Smooth muscle cell (in vitro differentiated cells): ENCODE results near the gene RHOV. TPM values are rescaled to one million over a fixed set of nuclear protein-coding genes. Genes with fewer than 3 reads are reported as not detected.

Experiments used
- DNase-seq: peaks from one replicate; lab custom pipeline; 2025; ENCODE audit not compliant: unreplicated experiment; lab: John Stamatoyannopoulos, UW
- H2AFZ ChIP-seq: fragments of 200-600 bp; sonication (generic); 2 replicates; pipeline ENCODE4 v1.6.0; 2016; ENCODE audit warnings: antibody characterized with exemption, low read depth, mild to moderate bottlenecking
- H3F3A ChIP-seq: fragments of 200-600 bp; sonication (generic); 2 replicates; pipeline ENCODE4 v1.6.0; 2017; ENCODE audit warnings: antibody characterized with exemption, low read depth
- H3K27ac ChIP-seq: fragments of 200-600 bp; sonication (generic); 2 replicates; pipeline ENCODE4 v1.5.1; 2016; ENCODE audit warnings: low read depth, mild to moderate bottlenecking
- H3K27me3 ChIP-seq: fragments of 200-600 bp; sonication (generic); 2 replicates; pipeline ENCODE4 v1.6.1; 2016; ENCODE audit warnings: low read depth, mild to moderate bottlenecking
- H3K36me3 ChIP-seq: fragments of 200-600 bp; sonication (generic); 2 replicates; pipeline ENCODE4 v1.5.1; 2016; ENCODE audit warnings: low read depth
- H3K4me1 ChIP-seq: fragments of 200-600 bp; sonication (generic); 2 replicates; pipeline ENCODE4 v1.5.1; 2016; ENCODE audit warnings: low read depth
- H3K4me2 ChIP-seq: fragments of 200-600 bp; sonication (generic); 2 replicates; pipeline ENCODE4 v1.6.0; 2016; ENCODE audit warnings: mild to moderate bottlenecking
- H3K4me3 ChIP-seq: fragments of 200-600 bp; sonication (generic); 2 replicates; pipeline ENCODE4 v1.5.1; 2016; ENCODE audit warnings: mild to moderate bottlenecking
- H3K79me2 ChIP-seq: fragments of 200-600 bp; sonication (generic); 2 replicates; pipeline ENCODE4 v1.6.0; 2016; ENCODE audit warnings: low read depth, mild to moderate bottlenecking
- H3K9ac ChIP-seq: fragments of 200-600 bp; sonication (generic); 2 replicates; pipeline ENCODE4 v1.6.0; 2016; ENCODE audit warnings: low read depth
- H3K9me3 ChIP-seq: fragments of 200-600 bp; sonication (generic); replicated peaks from 2 replicates; pipeline ENCODE4 v1.5.1; 2016; ENCODE audit warnings: low read depth
- H4K20me1 ChIP-seq: fragments of 200-600 bp; sonication (generic); 2 replicates; pipeline ENCODE4 v1.6.0; 2016; ENCODE audit warnings: low read depth
- CTCF ChIP-seq: fragments of 200-600 bp; sonication (generic); IDR thresholded peaks from 2 replicates; pipeline ENCODE4 v1.5.1; 2017; ENCODE audit warnings: borderline replicate concordance, mild to moderate bottlenecking, antibody characterized with exemption; ENCODE audit not compliant: insufficient read depth, poor library complexity, severe bottlenecking
- WGBS: methylation state at CpG from one replicate; pipeline ENCODE4 v1.1.7; 2016; ENCODE audit warnings: low lambda C conversion rate; 5-methylcytosine and 5-hydroxymethylcytosine counted together
- polyA plus RNA-seq: library from polyadenylated mRNA; unstranded; fragments of >200 nt; fragmentation: Nextera tagmentation; extraction: Ambion mirVana; gene quantifications from 2 replicates; pipeline ENCODE4 v1.2.1, GENCODE V29; 2016
- total RNA-seq: library from RNA; depleted of rRNA; stranded (reverse); fragments of >200 nt; gene quantifications from 2 replicates; pipeline ENCODE4 v1.2.3, GENCODE V29; 2014

The RHOV gene
- total and polyA plus RNA-seq, 2 experiments from 2014 or later = 3.0 to 3.3 TPM

GRCh38 chr15:40854161-40854560 is 19.9 kb downstream of the RHOV start:
- no peak overlapping the region for H3K9ac ChIP-seq
- no peak for TF ChIP-seq CTCF
- no peaks in the 10 kb centered on the region for H3K9me3 ChIP-seq
- no peak overlapping the region for H3K27ac ChIP-seq
- no peaks in the 10 kb centered on the region for H3K4me1 ChIP-seq
- no peaks in the 10 kb centered on the region for H4K20me1 ChIP-seq
- no peak overlapping the region for H3K4me2 ChIP-seq
- H3K4me3 ChIP-seq = no peak overlapping the region
- 89% methylated on average over 10 of the region's 10 CpGs for WGBS
- H3K36me3 ChIP-seq = no peaks in the 10 kb centered on the region
- H3K79me2 ChIP-seq = no peaks in the 10 kb centered on the region
- no peaks in the 10 kb centered on the region for H3K27me3 ChIP-seq
- H2AFZ ChIP-seq = no peak overlapping the region
- DNase-seq = no peak
- H3F3A ChIP-seq = no peaks in the 10 kb centered on the region

GRCh38 chr15:40853241-40853890 is 20.7 kb downstream of the RHOV start:
- H3K4me2 ChIP-seq = no peak overlapping the region
- H3K79me2 ChIP-seq = no peaks in the 10 kb centered on the region
- DNase-seq = no peak
- H3K36me3 ChIP-seq = no peaks in the 10 kb centered on the region
- TF ChIP-seq CTCF = no peak
- H2AFZ ChIP-seq = no peak overlapping the region
- H3K4me3 ChIP-seq = no peak overlapping the region
- H3K9ac ChIP-seq = no peak overlapping the region
- no peaks in the 10 kb centered on the region for H3K27me3 ChIP-seq
- H3F3A ChIP-seq = no peaks in the 10 kb centered on the region
- 91% methylated on average over 16 of the region's 16 CpGs for WGBS
- no peaks in the 10 kb centered on the region for H3K4me1 ChIP-seq
- H4K20me1 ChIP-seq = peaks cover 1% of the 10 kb centered on the region
- H3K9me3 ChIP-seq = no peaks in the 10 kb centered on the region
- H3K27ac ChIP-seq = no peak overlapping the region

- no peak overlapping the region for H3K9ac ChIP-seq
- H3K4me3 ChIP-seq = no peak overlapping the region
- H4K20me1 ChIP-seq = peaks cover 9% of the 10 kb centered on the region
- TF ChIP-seq CTCF = no peak
- H3F3A ChIP-seq = no peaks in the 10 kb centered on the region
- H3K27me3 ChIP-seq = no peaks in the 10 kb centered on the region
- H3K4me1 ChIP-seq = peaks cover 7% of the 10 kb centered on the region
- WGBS = over 99% methylated on average over 5 of the region's 5 CpGs
- no peak overlapping the region for H2AFZ ChIP-seq
- H3K9me3 ChIP-seq = no peaks in the 10 kb centered on the region
- H3K4me2 ChIP-seq = no peak overlapping the region
- H3K79me2 ChIP-seq = no peaks in the 10 kb centered on the region
- no peak overlapping the region for H3K27ac ChIP-seq
- no peaks in the 10 kb centered on the region for H3K36me3 ChIP-seq
- DNase-seq = no peak
Observed at GRCh38 chr15:40852529-40852928, 21.5 kb downstream of the RHOV start.

GRCh38 chr15:40850576-40851112 is 23.4 kb downstream of the RHOV start:
- H3K9me3 ChIP-seq = no peaks in the 10 kb centered on the region
- WGBS = 96% methylated on average over 8 of the region's 8 CpGs
- no peaks in the 10 kb centered on the region for H3K36me3 ChIP-seq
- H3K79me2 ChIP-seq = peaks cover under 1% of the 10 kb centered on the region
- H3F3A ChIP-seq = no peaks in the 10 kb centered on the region
- no peak overlapping the region for H2AFZ ChIP-seq
- no peaks in the 10 kb centered on the region for H3K27me3 ChIP-seq
- H3K4me1 ChIP-seq = peaks cover 12% of the 10 kb centered on the region
- DNase-seq = no peak
- no peak overlapping the region for H3K9ac ChIP-seq
- no peak for TF ChIP-seq CTCF
- no peak overlapping the region for H3K4me3 ChIP-seq
- no peak overlapping the region for H3K27ac ChIP-seq
- peaks cover 11% of the 10 kb centered on the region for H4K20me1 ChIP-seq
- no peak overlapping the region for H3K4me2 ChIP-seq
